ENCODE measurements around the gene CDH4.

DNA sequence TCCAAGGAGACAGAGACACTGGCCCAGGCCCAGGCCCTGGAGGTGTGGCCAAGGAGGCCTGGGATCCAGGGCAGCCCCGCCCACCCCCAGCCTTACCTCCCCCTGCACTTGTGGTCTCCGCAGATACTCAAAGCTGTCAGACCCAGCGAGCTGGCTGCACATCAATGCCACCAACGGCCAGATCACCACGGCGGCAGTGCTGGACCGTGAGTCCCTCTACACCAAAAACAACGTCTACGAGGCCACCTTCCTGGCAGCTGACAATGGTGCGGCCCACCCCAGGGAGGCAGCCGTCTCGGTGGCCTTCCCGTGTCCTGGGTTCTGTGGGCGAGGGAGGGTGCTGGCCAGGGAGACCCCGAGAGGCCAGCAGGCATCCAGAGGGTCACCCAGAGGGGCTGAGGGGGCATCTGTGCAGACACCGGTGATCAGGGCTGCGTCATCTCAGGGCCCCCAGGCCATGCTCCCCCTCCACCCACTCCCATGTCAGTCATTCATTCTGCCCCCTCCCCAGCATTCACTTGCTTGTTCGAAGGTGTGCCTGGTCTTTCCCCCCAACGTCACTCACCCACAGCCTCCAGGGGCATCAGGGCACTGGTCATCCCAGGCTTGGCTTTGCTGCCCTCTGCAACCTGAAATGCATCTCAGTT lies 672.3 kb downstream of the CDH4 start:
- no peak for TF ChIP-seq CTCF (IDR thresholded peaks at IDR 0.05)
- no peak for TF ChIP-seq USF2 (CRISPR knock-in tag; IDR thresholded peaks at IDR 0.05)
- TF ChIP-seq, protein P1, sequence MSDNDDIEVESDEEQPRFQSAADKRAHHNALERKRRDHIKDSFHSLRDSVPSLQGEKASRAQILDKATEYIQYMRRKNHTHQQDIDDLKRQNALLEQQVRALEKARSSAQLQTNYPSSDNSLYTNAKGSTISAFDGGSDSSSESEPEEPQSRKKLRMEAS (CRISPR knock-in tag; IDR thresholded peaks at IDR 0.05): no peak
- TF ChIP-seq ZNF416 (CRISPR knock-in tag; IDR thresholded peaks at IDR 0.05): no peak
- TF ChIP-seq ZNF281 (CRISPR knock-in tag; IDR thresholded peaks at IDR 0.05): no peak
- no peak for TF ChIP-seq ESRRA (CRISPR knock-in tag; IDR thresholded peaks at IDR 0.05; ENCODE audit: borderline replicate concordance)
